ENCODE measurements around the gene TATDN3.
"Not testable (repeated sequence)": the region's sequence is repeated elsewhere in the genome, so short reads cannot be mapped to it uniquely, and the experiment has no call there.

The TATDN3 gene

DNA sequence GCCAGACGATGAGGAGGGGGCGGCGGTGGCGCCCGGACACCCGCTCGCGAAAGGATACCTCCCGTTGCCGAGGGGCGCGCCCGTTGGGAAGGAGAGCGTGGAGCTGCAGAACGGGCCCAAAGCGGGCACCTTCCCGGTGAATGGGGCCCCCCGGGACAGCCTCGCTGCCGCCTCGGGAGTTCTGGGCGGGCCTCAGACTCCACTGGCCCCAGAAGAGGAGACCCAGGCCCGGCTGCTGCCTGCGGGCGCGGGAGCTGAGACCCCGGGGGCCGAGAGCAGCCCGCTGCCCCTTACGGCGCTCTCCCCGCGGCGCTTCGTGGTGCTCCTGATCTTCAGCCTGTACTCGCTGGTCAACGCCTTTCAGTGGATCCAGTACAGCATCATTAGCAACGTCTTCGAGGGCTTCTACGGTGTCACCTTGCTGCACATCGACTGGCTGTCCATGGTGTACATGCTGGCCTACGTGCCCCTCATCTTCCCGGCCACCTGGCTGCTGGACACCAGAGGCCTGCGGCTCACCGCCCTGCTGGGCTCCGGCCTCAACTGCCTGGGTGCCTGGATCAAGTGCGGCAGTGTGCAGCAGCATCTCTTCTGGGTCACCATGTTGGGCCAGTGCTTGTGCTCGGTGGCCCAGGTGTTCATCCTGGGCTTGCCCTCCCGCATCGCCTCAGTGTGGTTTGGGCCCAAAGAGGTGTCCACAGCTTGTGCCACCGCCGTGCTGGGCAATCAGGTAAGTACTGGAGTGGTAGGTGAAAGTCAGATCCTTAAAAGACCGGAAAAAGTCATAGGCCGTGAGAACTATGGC lies 67.0 kb downstream of the TATDN3 start:
- DNase-seq = no peak
- Mint-ChIP-seq H3K4me3 (no peak overlapping the region), H3K27ac (peak overlapping the region; percentile 99), H3K9me3 (peaks cover 2% of the 10 kb centered on the region), H3K27me3 (ENCODE audit: low read depth, poor library complexity) (no peaks in the 10 kb centered on the region), H3K4me1 (peaks cover 22% of the 10 kb centered on the region), H3K36me3 (ENCODE audit: low read depth) (peaks cover 10% of the 10 kb centered on the region)
- TF ChIP-seq, protein P1, sequence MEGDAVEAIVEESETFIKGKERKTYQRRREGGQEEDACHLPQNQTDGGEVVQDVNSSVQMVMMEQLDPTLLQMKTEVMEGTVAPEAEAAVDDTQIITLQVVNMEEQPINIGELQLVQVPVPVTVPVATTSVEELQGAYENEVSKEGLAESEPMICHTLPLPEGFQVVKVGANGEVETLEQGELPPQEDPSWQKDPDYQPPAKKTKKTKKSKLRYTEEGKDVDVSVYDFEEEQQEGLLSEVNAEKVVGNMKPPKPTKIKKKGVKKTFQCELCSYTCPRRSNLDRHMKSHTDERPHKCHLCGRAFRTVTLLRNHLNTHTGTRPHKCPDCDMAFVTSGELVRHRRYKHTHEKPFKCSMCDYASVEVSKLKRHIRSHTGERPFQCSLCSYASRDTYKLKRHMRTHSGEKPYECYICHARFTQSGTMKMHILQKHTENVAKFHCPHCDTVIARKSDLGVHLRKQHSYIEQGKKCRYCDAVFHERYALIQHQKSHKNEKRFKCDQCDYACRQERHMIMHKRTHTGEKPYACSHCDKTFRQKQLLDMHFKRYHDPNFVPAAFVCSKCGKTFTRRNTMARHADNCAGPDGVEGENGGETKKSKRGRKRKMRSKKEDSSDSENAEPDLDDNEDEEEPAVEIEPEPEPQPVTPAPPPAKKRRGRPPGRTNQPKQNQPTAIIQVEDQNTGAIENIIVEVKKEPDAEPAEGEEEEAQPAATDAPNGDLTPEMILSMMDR (IDR thresholded peaks at IDR 0.05) = no peak

DNA sequence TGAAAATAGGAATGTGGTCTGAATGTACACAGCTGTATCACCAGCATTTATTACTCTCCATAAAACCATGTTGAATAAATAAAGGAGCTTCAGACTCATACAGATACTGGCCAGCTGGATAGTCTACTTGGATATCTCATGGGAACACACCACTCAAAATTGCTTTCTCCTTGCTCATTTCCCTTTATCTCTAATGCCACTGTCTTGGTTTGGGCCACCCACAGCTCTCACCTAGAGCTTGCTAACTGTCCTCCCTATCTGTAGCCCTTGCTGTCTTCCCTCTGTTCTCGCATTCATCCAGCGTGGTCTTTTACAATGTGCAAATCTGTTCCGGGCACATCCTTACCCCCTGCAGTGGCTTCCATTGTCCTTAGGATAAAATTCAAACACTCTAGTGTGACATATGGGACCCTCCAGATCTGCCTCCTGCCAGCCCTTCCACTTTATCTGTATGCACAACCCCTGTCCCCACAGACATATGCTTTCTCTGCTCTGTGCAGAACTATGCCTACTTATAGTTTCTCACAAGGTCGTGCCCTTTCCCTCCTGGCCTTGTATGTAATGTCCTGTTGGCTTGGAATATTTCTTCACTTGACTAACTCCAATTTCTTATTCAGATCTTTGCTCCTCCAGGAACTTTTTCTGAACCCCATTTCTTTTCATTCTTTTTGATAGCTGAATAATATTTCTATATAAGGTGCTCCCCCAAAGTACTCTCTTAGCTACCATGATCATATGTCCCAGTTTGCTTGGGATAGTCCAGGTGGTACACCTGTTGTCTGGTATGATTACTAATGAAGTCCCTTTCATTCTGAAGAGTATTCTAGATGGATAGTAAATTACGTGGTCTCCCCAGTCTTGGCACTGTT lies 69.3 kb downstream of the TATDN3 start:
- Mint-ChIP-seq H3K27ac (no peak overlapping the region), H3K27me3 (ENCODE audit: low read depth, poor library complexity) (no peaks in the 10 kb centered on the region), H3K4me1 (peaks cover 21% of the 10 kb centered on the region), H3K36me3 (ENCODE audit: low read depth) (peaks cover 13% of the 10 kb centered on the region), H3K4me3 (no peak overlapping the region), H3K9me3 (no peaks in the 10 kb centered on the region)
- TF ChIP-seq, protein P1 (IDR thresholded peaks at IDR 0.05) = no peak
- DNase-seq = no peak

DNA sequence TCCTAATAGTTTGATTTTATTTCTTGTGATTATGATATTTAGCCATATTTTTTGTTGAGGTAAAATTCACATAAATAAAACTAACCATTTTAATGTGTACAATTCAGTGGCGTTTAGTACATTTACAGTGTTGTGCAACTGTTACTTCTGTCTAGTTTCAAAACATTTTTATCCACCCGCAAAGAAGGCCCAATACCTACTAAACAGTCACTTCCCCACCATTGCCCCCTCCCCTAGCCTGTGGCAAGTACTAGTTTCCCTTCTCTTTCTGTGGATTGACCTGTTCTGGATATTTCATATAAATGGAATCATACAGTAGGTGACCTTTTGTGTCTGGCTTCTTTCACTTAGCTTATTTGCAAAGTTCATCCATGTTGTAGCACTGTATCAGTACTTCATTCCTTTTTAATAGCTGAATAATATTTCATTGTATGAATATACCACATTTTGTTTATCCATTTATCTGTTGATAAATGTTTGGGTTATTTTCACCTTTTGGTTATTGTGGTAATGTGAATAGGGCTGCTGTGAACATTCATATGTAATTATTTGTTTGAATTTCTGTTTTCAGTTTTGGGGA lies 70.5 kb downstream of the TATDN3 start:
- H3K4me3 Mint-ChIP-seq = no peak overlapping the region
- TF ChIP-seq, protein P1 (IDR thresholded peaks at IDR 0.05) = no peak
- no peaks in the 10 kb centered on the region for H3K9me3 Mint-ChIP-seq
- H3K27me3 Mint-ChIP-seq (ENCODE audit: low read depth, poor library complexity) = no peaks in the 10 kb centered on the region
- H3K27ac Mint-ChIP-seq = no peak overlapping the region
- H3K36me3 Mint-ChIP-seq (ENCODE audit: low read depth) = peaks cover 25% of the 10 kb centered on the region
- no peak for DNase-seq
- peaks cover 12% of the 10 kb centered on the region for H3K4me1 Mint-ChIP-seq

DNA sequence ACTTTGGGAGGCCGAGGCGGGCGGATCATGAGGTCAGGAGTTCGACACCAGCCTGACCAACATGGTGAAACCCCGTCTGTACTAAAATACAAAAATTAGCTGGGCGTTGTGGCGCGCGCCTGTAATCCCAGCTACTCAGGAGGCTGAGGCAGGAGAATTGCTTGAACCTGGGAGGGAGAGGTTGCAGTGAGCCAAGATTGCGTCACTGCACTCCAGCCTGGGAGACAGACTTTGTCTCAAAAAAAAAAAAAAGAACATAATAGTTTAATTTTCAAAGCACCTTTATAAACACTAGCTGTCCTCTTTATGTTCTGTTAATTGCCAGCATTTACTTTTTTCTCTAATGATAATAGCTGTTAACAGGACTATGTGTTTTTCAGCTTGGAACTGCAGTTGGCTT lies 71.7 kb downstream of the TATDN3 start:
- not testable (repeated sequence) for H3K27ac Mint-ChIP-seq; H3K27me3 Mint-ChIP-seq (ENCODE audit: low read depth, poor library complexity); H3K9me3 Mint-ChIP-seq; H3K4me3 Mint-ChIP-seq; DNase-seq
- Mint-ChIP-seq H3K4me1 (peaks cover 12% of the 10 kb centered on the region), H3K36me3 (ENCODE audit: low read depth) (peaks cover 27% of the 10 kb centered on the region)

DNA sequence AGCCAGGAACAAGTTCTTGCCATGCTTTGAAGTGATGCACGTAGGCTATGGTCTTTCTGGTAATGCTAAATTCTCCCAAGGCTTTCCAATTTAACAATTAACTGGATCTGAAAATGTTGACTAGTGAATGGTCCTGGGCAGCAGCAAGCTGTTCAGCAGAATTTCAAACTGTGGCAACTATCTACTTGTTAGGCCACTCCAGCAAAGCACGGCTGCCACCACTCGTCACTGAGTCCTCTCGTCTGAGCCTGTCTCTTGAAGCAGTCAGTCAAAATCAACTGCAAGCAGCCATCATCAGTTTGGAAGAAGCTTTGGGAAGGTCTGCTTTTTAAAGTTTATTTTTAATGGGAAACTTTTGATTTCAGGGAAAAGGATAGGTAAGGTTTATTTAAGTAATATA lies 72.5 kb downstream of the TATDN3 start:
- TF ChIP-seq, protein P1 (IDR thresholded peaks at IDR 0.05) = no peak
- H3K4me1 Mint-ChIP-seq = peaks cover 12% of the 10 kb centered on the region
- no peaks in the 10 kb centered on the region for H3K27me3 Mint-ChIP-seq (ENCODE audit: low read depth, poor library complexity)
- H3K9me3 Mint-ChIP-seq = no peaks in the 10 kb centered on the region
- peaks cover 27% of the 10 kb centered on the region for H3K36me3 Mint-ChIP-seq (ENCODE audit: low read depth)
- DNase-seq = no peak
- H3K27ac Mint-ChIP-seq = peak overlapping the region; percentile 27
- H3K4me3 Mint-ChIP-seq = no peak overlapping the region

Data from nephron progenitor cell (in vitro differentiated cells).